ENCODE data around the gene FAM149B1. TPM values are rescaled to one million over a fixed set of nuclear protein-coding genes. Genes with fewer than 3 reads are reported as not detected.

FAM149B1 gene
- polyA plus RNA-seq, 4 donors = 41.6 to 52.5 (median 43.1) TPM

- no peak for DNase-seq (ENCODE audit: low read depth in 4 of 4, low spot score in 3 of 4)
Observed at GRCh38 chr10:73262880-73263555, 95.1 kb downstream of the FAM149B1 start.

DNA sequence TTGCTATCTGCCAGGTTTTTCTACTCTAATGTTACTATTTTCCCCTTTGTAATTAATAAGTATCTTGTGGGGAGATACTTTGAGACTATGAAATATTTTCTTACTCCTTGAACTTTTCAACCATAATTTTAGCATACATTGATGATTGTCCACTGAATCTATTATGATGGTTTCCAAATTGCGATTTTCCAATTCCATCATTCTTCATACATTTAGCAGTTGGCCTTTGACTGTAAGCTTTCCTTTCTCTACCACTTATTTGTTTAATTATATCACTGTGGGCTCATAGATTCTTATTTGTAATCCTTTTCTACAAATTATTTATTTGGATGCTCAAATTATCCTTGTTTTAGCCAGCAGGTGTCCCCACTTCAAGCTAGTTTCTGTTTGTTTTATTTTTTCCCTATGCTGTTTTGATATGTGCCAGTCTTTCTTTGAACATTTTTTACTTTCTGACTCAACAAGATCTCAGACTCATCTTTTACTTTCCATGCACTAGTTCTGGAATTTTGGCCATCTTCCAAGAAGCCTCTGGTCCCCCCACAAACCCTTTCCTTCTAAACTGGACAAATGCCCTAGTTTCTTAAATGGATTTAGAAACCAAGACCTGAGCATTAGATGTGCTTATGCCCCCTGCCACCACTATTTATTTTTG is 95.9 kb downstream of the FAM149B1 start:
- DNase-seq (ENCODE audit: low read depth in 4 of 4, low spot score in 3 of 4) = no peak

- no peak for DNase-seq (ENCODE audit: low read depth in 4 of 4, low spot score in 3 of 4)
Observed at GRCh38 chr10:73264423-73264822, 96.5 kb downstream of the FAM149B1 start.

DNA sequence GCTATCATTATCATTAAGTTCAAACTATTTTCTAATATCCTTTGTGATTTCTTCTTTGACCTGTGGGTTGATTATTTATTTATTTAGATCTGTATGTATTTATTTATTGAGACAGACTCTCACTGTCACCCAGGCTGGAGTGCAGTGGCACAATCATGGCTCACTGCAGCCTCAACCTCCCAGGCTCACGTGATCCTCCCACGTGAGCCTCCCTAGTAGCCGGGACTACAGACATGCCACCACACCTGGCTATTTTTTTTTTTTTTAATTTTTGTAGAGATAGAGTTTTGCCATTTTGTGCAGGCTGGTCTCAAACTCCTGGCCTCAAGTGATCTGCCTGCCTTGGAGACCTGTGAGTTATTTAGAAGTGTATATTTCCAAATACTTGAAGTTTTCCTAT is 113.2 kb downstream of the FAM149B1 start:
- no peak for DNase-seq (ENCODE audit: low read depth in 4 of 4, low spot score in 3 of 4)

DNA sequence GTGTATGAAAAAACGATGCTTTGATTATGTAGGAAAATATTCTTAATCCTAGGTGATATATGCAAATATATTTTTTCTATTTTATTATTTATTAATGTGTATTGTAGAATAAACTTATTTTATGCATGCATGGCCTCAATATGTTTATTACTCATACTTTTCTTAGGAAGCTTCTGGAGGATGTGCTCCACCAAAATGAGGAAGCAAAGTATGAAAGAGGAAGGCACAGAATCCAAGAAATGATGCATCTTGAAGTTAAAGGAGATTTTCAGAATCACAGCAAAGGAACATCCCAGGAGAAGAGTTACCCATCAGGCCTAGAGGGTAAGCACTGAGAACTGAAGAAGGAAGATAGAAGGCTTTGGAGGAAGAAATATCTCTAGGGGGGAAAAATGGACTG is 119.5 kb downstream of the FAM149B1 start:
- DNase-seq (ENCODE audit: low read depth in 4 of 4, low spot score in 3 of 4) = no peak

- no peak for DNase-seq (ENCODE audit: low read depth in 4 of 4, low spot score in 3 of 4)
Observed at GRCh38 chr10:73289958-73290357, 122.0 kb downstream of the FAM149B1 start.

GRCh38 chr10:73293461-73293860 is 125.5 kb downstream of the FAM149B1 start:
- DNase-seq (ENCODE audit: low read depth in 4 of 4, low spot score in 3 of 4) = no peak

Other genes with a start within 250 kb of the FAM149B1 start
- gene PLA2G12B, start 213.3 kb upstream of the FAM149B1 start, polyA plus RNA-seq (ENCODE audit: insufficient read length in 4 of 4) = 1 to 10 TPM in 3 of 4 donors, under 1 TPM in 1; 0.46 to 8.2 (median 5.3) TPM
- 100 to 1,000 TPM in 1 of 4 donors, 10 to 100 TPM in 3; 74.6 to 114 (median 88.6) TPM for gene P4HA1, start 71.3 kb upstream of the FAM149B1 start, polyA plus RNA-seq (ENCODE audit: insufficient read length in 4 of 4)
- 1 to 10 TPM; 2.9 to 9.4 (median 5.9) TPM for gene NUDT13, start 57.7 kb upstream of the FAM149B1 start, polyA plus RNA-seq (ENCODE audit: insufficient read length in 4 of 4)
- 10 to 100 TPM; 34.9 to 44.0 (median 39.1) TPM for gene ECD, start 111 bp upstream of the FAM149B1 start, polyA plus RNA-seq (ENCODE audit: insufficient read length in 4 of 4)
- gene DNAJC9, start 79.1 kb downstream of the FAM149B1 start, polyA plus RNA-seq (ENCODE audit: insufficient read length in 4 of 4) = 10 to 100 TPM; 28.1 to 38.8 (median 33.0) TPM
- 10 to 100 TPM; 60.8 to 93.7 (median 76.2) TPM for gene MRPS16, start 84.5 kb downstream of the FAM149B1 start, polyA plus RNA-seq (ENCODE audit: insufficient read length in 4 of 4)
- 10 to 100 TPM in 3 of 4 donors, 1 to 10 TPM in 1; 2.7 to 24.5 (median 14.5) TPM for gene CFAP70, start 190.7 kb downstream of the FAM149B1 start, polyA plus RNA-seq (ENCODE audit: insufficient read length in 4 of 4)
- 100 to 1,000 TPM in 1 of 4 donors, 10 to 100 TPM in 3; 82.4 to 101 (median 91.3) TPM for gene ANXA7, start 245.9 kb downstream of the FAM149B1 start, polyA plus RNA-seq (ENCODE audit: insufficient read length in 4 of 4)